ENCODE data around the gene KAT7.

Gene KAT7

GRCh38 chr17:49872754-49873377 is 84.4 kb downstream of the KAT7 start:
- DNase-seq (ENCODE audit: low read depth) = no peak

DNA sequence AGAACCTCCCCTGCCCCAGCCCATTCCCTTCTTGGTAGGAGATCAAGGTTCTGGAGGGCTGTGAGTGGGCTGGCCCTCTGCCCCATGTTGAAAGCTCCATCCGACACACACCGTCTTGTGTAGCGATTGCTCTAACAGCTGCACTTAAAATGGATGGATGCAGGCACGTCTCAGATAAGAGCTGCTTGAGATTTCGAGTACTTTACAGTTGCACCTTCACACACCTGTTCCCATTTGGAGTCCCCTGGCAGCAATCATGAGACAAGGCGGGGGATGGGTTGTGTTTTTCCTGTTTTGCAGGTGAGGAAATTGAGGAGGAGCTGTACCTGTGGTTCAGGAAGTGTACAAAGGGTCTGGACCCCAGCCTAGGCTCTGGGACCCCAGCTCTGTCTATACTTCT is 85.0 kb downstream of the KAT7 start:
- DNase-seq (ENCODE audit: low read depth) = no peak

DNA sequence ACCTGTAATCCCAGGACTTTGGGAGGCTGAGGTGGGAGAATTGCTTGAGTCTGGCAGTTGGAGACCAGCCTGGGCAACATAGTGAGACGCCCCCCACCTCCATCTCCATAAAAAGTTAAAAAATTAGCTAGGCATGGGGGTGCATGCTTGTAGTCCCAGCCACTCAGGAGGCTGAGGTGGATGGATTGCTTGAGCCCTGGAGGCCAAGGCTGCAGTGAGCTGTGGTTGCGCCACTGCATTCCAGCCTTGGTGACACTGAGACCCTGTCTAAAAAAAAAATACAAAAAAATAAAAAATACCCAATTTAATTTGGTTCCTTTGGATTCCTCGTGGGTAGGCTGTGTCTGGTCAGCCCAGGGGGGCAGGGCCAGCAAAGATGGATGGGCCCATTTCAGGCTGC is 85.4 kb downstream of the KAT7 start:
- DNase-seq (ENCODE audit: low read depth) = no peak

- DNase-seq (ENCODE audit: low read depth) = no peak
Measured at GRCh38 chr17:49874911-49875310, 86.4 kb downstream of the KAT7 start.

DNA sequence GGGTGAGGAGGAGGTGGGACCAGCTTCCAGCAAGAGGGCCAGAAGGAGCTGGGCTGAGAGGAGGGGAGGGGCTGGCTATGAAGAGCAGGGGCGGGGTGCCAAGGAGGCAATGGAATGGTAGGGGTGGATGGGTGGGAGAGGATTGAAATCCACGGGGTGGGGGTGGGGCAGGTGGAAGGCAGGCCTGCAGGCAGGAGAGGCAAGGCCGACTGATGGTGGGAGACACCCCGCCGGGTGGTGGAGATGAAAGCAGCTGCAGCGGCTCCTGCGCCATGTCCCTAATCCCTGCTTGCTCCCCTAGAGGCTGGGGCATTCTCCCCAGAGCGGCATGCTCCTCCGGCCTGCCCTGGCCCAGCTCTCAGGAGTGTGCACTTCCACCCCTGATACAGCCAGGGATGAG is 87.2 kb downstream of the KAT7 start:
- no peak for DNase-seq (ENCODE audit: low read depth)

- no peak for DNase-seq (ENCODE audit: low read depth)
Measured at GRCh38 chr17:49878931-49879904, 90.7 kb downstream of the KAT7 start.

DNA sequence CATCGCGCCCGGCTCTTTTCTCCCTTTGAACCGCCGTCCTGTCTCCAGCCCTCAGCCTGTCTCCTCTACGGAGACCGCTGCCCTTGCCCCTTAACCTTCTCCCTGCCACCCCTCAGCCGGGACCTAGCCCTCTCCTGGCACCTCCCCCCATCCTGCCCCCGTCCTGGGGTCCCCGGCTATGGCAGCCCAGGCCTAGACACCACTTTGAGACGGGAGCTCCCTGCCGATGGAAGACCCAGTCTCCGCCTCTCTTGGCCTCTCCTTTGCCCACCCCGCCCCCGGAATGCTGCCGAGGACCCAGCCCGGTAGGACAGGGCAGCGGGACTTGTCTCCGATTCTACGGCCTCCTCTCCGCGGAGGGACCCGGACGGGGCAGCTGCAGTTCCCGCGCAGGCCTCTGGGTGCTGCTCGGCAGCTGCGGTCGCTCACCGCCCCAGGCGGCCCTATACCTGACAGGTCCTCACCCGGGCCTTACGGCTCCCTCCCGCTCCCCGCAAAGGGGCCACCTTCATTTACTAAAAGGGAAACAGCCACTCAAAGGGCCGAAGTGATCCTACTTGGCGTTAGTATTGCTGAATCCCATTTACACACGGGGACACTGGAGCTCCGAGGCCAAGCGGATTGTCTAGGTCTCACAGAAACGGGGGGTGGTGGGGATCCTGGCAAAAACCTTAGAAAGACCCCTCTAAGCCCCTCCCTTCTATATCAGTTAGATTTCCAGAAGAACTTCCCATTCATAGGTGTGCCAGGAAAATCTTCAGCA is 92.0 kb downstream of the KAT7 start:
- DNase-seq (ENCODE audit: low read depth) = peak; percentile 36

GRCh38 chr17:49881054-49881402 is 92.5 kb downstream of the KAT7 start:
- DNase-seq (ENCODE audit: low read depth) = no peak

GRCh38 chr17:49882434-49882833 is 94.0 kb downstream of the KAT7 start:
- DNase-seq (ENCODE audit: low read depth) = no peak

Measured in T-helper 22 cell (primary cell).